Measurements from ENCODE around the gene WDPCP. TPM values are rescaled to one million over a fixed set of nuclear protein-coding genes. Genes with fewer than 3 reads are reported as not detected.

Gene WDPCP
- total and polyA plus RNA-seq, 2 of the 13 experiments (the other 11 are each of a cell fraction or from before 2014, with no cell fraction given) = 2.9 to 5.2 TPM

DNA sequence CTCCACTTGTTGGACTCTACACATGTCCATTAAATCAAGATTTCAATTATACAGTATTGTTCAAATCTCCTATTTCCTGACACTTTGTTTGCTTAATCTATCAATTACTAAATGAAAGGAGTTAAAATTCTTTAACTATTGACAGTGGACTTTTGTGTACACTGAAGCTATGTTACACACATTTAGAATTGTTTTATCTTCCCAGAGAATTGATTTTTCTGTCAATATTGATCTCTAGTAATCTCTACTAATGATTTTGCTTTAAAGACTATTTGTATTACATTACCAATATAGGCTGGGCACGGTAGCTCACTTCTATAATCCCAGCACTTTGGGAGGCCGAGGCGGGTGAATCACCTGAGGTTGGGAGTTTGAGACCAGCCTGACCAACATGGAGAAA is 215.7 kb downstream of the WDPCP start (continued):
- TF ChIP-seq RFX1 (IDR thresholded peaks at IDR 0.05) (no peak), TBX3 (IDR thresholded peaks at IDR 0.05; ENCODE audit: borderline replicate concordance) (peak; percentile 91), FOXA1 (IDR thresholded peaks at IDR 0.05) (peak; percentile 82), FOXA1 (CRISPR knock-in tag; IDR thresholded peaks at IDR 0.05) (no peak), BCL6 (CRISPR knock-in tag; IDR thresholded peaks at IDR 0.05) (0 out of 2 replicates have a peak, but pooled peaks have one; percentile 30), NFIC (IDR thresholded peaks at IDR 0.05; ENCODE audit: low read length) (peak; percentile 55; the same call in 1 of the 2 replicates), TCF7 (IDR thresholded peaks at IDR 0.05; ENCODE audit: low read depth) (peak; percentile 66; the same call in 1 of the 2 replicates)
- TF ChIP-seq, protein P1, sequence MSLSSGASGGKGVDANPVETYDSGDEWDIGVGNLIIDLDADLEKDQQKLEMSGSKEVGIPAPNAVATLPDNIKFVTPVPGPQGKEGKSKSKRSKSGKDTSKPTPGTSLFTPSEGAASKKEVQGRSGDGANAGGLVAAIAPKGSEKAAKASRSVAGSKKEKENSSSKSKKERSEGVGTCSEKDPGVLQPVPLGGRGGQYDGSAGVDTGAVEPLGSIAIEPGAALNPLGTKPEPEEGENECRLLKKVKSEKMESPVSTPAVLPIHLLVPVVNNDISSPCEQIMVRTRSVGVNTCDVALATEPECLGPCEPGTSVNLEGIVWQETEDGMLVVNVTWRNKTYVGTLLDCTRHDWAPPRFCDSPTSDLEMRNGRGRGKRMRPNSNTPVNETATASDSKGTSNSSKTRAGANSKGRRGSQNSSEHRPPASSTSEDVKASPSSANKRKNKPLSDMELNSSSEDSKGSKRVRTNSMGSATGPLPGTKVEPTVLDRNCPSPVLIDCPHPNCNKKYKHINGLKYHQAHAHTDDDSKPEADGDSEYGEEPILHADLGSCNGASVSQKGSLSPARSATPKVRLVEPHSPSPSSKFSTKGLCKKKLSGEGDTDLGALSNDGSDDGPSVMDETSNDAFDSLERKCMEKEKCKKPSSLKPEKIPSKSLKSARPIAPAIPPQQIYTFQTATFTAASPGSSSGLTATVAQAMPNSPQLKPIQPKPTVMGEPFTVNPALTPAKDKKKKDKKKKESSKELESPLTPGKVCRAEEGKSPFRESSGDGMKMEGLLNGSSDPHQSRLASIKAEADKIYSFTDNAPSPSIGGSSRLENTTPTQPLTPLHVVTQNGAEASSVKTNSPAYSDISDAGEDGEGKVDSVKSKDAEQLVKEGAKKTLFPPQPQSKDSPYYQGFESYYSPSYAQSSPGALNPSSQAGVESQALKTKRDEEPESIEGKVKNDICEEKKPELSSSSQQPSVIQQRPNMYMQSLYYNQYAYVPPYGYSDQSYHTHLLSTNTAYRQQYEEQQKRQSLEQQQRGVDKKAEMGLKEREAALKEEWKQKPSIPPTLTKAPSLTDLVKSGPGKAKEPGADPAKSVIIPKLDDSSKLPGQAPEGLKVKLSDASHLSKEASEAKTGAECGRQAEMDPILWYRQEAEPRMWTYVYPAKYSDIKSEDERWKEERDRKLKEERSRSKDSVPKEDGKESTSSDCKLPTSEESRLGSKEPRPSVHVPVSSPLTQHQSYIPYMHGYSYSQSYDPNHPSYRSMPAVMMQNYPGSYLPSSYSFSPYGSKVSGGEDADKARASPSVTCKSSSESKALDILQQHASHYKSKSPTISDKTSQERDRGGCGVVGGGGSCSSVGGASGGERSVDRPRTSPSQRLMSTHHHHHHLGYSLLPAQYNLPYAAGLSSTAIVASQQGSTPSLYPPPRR (CRISPR knock-in tag; IDR thresholded peaks at IDR 0.05; ENCODE audit: borderline replicate concordance) = peak; percentile 69

DNA sequence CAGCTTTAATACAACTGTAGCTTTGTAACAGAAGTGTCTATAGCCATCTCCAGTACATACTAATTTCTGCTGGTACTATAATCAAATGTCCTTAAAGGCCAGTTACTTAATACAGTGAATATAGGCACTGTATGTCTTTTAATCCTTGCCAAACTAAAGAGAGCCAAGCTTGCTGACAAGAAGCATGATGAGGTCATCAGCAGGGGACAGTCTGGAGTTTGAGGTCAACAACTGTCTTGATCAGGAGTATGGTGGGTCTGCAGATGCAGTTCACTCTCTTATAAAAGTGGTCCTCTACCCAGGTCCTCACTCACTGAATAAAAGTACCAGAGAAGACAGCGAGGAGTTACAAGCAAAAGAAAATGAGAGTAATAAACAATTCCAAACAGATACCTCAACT is 219.1 kb downstream of the WDPCP start:
- no peaks in the 10 kb centered on the region for H4K20me1 ChIP-seq (ENCODE audit: insufficient read depth, low read length)
- in situ Hi-C loops (cut with HindIII; ENCODE audit: extremely low pct_ligation_motif_present, low pct_unique_long_range_greater_than_20kb) = no loop called here
- TF ChIP-seq KDM4B (CRISPR knock-in tag; IDR thresholded peaks at IDR 0.05) (no peak), ATF7 (IDR thresholded peaks at IDR 0.05) (peak; percentile 71; the same call in 1 of the 2 replicates), ATF7 (CRISPR knock-in tag; IDR thresholded peaks at IDR 0.05) (no peak)
- intact Hi-C loops (cut with micrococcal nuclease; ENCODE audit: unreplicated experiment) = no loop called here
- H3K79me2 ChIP-seq (ENCODE audit: insufficient read depth, low read length) = no peaks in the 10 kb centered on the region
- FAIRE-seq (no peak), ATAC-seq (no peak), DNase-seq (ENCODE audit: low spot score) (no peak)
- WGBS (ENCODE audit: low lambda C conversion rate) = 91% methylated on average over 1 of the region's 1 CpG
- H3K9ac ChIP-seq (ENCODE audit: insufficient read depth, low read depth, low read length) = no peak overlapping the region
- H3K4me1 ChIP-seq (ENCODE audit: insufficient read depth, low read length) = peaks cover 6% of the 10 kb centered on the region; the same call in 1 of the 2 replicates
- H2AFZ ChIP-seq (ENCODE audit: low read length) = no peak overlapping the region
- H3K36me3 ChIP-seq (replicated peaks in 1 of 2; ENCODE audit: control insufficient read depth in 1 of 2, insufficient read depth in 2 of 2, low read length in 2 of 2) = no peaks in the 10 kb centered on the region
- H3K4me2 ChIP-seq (ENCODE audit: low read depth, low read length) = no peak overlapping the region
- H3K27me3 ChIP-seq (ENCODE audit: control insufficient read depth in 1 of 2, insufficient read depth in 2 of 2, low read length in 2 of 2) = no peaks in the 10 kb centered on the region
- ChIA-PET POLR2A (no interaction called here), CTCF (ENCODE audit: low intra/inter-chr PET ratio, low total read pairs) (no interaction called here)
- H3K9me3 ChIP-seq (ENCODE audit: low read length) = no peaks in the 10 kb centered on the region
- H3K4me3 ChIP-seq (replicated peaks in 1 of 3; ENCODE audit: insufficient read depth in 1 of 3, low read depth in 2 of 3, low read length in 3 of 3) = no peak overlapping the region
- no TSS peak for BruUV-seq (replicated peaks)
- H3K27ac ChIP-seq (ENCODE audit: extremely low read length, insufficient read depth, low read length) = no peak overlapping the region

Data from HepG2 (cell line).